Stimulated activated CD8-positive, alpha-beta memory T cell treated with anti-CD3 and anti-CD28 coated beads, Interleukin-4, amount 100 ng/mL, for 24 hours (primary cell): Measurements from ENCODE around the gene SSMEM1.
"Not testable (repeated sequence)": the region's sequence is repeated elsewhere in the genome, so short reads cannot be mapped to it uniquely, and the experiment has no call there.

Source experiments
- DNase-seq: peaks from one replicate; pipeline ENCODE4 v3.0.0-alpha.2; 2020; ENCODE audit warnings: low read depth

The SSMEM1 gene

GRCh38 chr7:130246491-130246890 lies 38.8 kb downstream of the SSMEM1 start:
- DNase-seq, result not testable (repeated sequence)

- not testable (repeated sequence) for DNase-seq
Observed at GRCh38 chr7:130248842-130249241, 41.2 kb downstream of the SSMEM1 start.

- not testable (repeated sequence) for DNase-seq
Observed at GRCh38 chr7:130249626-130250025, 42.0 kb downstream of the SSMEM1 start.

GRCh38 chr7:130254555-130254954 lies 46.9 kb downstream of the SSMEM1 start:
- no peak for DNase-seq

- no peak for DNase-seq
Observed at GRCh38 chr7:130256704-130257103, 49.0 kb downstream of the SSMEM1 start.

GRCh38 chr7:130258494-130259078 lies 50.9 kb downstream of the SSMEM1 start:
- no peak for DNase-seq

GRCh38 chr7:130262448-130262847 lies 54.8 kb downstream of the SSMEM1 start:
- no peak for DNase-seq

- DNase-seq, result no peak
Observed at GRCh38 chr7:130263130-130263529, 55.5 kb downstream of the SSMEM1 start.
